NOMO-1 treated with DMSO at 0.1 percent for 48 hours (cell line): Measurements from ENCODE around the gene S100PBP.
"Not testable (repeated sequence)": the region's sequence is repeated elsewhere in the genome, so short reads cannot be mapped to it uniquely, and the experiment has no call there.

Source experiments
- DNase-seq: peaks from one replicate; lab custom pipeline; 2025; ENCODE audit not compliant: unreplicated experiment; lab: John Stamatoyannopoulos, UW

Gene S100PBP

GRCh38 chr1:32899586-32900296 lies 82.3 kb downstream of the S100PBP start:
- no peak for DNase-seq

- DNase-seq, result no peak
Observed at GRCh38 chr1:32900371-32900955, 83.0 kb downstream of the S100PBP start.

DNA sequence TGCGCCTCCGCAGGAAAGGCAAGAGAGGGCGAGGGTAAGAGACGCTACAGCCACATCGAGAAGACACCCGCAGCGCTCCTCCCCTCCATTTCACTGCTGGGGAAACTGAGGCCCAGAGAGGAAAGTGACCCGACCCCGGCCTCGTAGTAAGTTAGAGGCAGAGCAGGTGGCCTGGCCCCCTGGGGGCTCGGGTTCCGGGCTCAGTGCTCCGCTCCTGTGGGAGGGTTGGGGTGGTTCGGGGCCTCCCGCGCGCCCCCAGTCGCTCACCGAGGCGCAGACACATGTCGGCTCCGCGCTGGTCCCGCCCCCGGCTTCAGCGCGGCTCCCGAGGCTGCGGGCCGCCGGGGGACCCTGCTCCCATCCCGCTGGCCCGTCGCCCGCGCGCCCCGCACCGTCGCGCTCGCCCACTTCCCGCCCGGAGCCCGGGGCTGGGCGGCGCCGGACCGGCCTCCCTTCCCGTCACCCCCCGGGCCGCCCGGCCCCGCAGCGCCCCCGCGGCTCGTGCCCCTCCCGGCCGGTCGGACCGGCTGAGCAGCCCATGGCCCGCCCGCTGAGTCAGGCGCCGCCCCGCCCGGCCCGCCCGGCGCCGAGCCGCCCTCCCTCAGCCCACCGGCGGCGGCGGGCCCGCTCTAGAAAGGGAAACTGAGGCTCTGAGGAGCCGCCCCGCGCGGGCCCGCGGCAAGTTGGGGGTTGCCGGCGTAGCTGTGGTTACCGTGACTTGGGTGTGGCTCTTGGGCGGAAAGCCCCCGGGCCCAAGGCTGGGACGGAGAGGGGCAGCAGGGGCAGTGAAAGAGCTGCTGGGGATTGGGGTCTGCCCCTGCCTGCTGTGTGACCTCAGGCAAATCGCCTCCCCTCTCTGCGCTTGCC lies 83.7 kb downstream of the S100PBP start, which contains the start of gene TMEM54:
Gene TMEM54 (minus strand): TSS at position 434 of the 867 bp plus-strand sequence. CDS start 151 bp downstream, at position 283.
- DNase-seq, result no peak

- no peak for DNase-seq
Observed at GRCh38 chr1:32901823-32902534, 84.5 kb downstream of the S100PBP start.

DNA sequence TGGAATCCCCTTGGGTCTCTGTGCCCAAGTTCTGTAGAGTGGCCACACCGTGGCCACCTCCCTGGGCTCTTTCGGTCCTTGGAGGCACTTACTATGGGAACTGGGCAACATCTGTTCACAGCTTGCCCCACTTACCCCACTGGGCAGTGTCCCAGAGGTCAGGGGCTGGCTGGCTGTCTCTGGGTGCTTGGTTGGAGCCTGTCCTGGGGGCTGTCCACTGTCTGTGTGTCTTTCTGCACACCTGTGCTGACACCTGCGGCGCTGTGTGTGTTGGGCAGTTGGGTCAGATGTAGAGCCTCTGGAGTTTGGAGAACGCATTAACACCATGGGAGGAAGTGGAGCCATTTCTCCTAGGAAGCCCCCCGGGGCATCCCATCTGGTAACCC lies 85.1 kb downstream of the S100PBP start:
- DNase-seq, result no peak

GRCh38 chr1:32903991-32904785 lies 86.7 kb downstream of the S100PBP start:
- DNase-seq, result no peak

- DNase-seq, result no peak
Observed at GRCh38 chr1:32904797-32905196, 87.3 kb downstream of the S100PBP start.

DNA sequence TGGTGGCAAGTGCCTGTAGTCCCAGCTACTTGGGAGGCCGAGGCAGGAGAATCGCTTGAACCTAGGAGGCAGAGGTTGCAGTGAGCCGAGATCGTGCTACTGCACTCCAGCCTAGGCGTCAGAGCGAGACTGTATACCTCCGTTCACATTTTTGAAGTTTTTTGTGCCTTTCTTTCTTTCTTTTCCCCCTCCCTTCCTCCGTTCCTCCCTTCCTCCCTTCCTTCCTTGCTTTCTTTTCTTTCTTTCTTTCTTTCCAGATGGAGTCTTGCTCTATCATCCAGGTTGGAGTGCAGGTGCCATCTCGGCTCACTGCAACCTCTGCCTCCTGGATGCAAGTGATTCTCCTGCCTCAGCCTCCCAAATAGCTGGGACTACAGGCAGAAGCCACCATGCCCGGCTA lies 88.1 kb downstream of the S100PBP start:
- DNase-seq, result not testable (repeated sequence)

- DNase-seq, result no peak
Observed at GRCh38 chr1:32906654-32907053, 89.2 kb downstream of the S100PBP start.

DNA sequence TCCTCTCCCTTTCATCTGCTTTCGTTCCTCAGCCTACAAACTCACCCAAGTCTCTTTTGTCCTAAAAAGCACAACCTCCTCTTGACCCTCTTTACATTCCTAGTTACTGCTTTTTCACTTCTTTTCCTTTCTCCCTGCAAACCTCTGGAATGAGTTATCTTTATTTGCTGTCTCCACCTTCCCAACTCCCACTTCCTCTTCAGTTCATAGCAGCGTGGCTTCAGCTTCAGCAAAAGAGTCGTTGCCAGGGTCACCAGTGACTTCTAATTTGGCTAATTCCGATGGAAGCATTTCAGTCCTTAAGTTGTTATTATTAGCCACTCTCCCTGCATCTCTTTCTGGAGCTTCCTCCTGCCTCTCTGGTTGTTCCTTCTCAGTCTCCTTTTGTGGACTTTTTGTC lies 90.0 kb downstream of the S100PBP start:
- peak; percentile 9 for DNase-seq
